Measurements from ENCODE around the gene KLHDC4. TPM values are rescaled to one million over a fixed set of nuclear protein-coding genes. Genes with fewer than 3 reads are reported as not detected.
"Not testable (repeated sequence)": the region's sequence is repeated elsewhere in the genome, so short reads cannot be mapped to it uniquely, and the experiment has no call there.

The KLHDC4 gene
- total RNA-seq, 1 donor from 2014 or later = 20.5 TPM

GRCh38 chr16:87791295-87792204, 25.8 kb upstream of the KLHDC4 start:
- Mint-ChIP-seq H3K36me3 (ENCODE audit: low read depth) (no peaks in the 10 kb centered on the region), H3K27me3 (ENCODE audit: low read depth) (no peaks in the 10 kb centered on the region), H3K9me3 (ENCODE audit: low read depth) (peaks cover 4% of the 10 kb centered on the region), H3K27ac (ENCODE audit: unreplicated experiment) (no peak overlapping the region), H3K4me3 (ENCODE audit: unreplicated experiment) (no peak overlapping the region), H3K4me1 (ENCODE audit: low read depth) (peaks cover 11% of the 10 kb centered on the region)
- TF ChIP-seq CTCF (IDR thresholded peaks at IDR 0.05) = no peak
- DNase-seq (ENCODE audit: low spot score) = no peak

- TF ChIP-seq CTCF (IDR thresholded peaks at IDR 0.05) = no peak
- no peak overlapping the region for H3K4me3 Mint-ChIP-seq (ENCODE audit: unreplicated experiment)
- no peak overlapping the region for H3K27ac Mint-ChIP-seq (ENCODE audit: unreplicated experiment)
- H3K9me3 Mint-ChIP-seq (ENCODE audit: low read depth) = peaks cover 4% of the 10 kb centered on the region
- DNase-seq (ENCODE audit: low spot score) = no peak
- peaks cover 11% of the 10 kb centered on the region for H3K4me1 Mint-ChIP-seq (ENCODE audit: low read depth)
- no peaks in the 10 kb centered on the region for H3K27me3 Mint-ChIP-seq (ENCODE audit: low read depth)
- H3K36me3 Mint-ChIP-seq (ENCODE audit: low read depth) = no peaks in the 10 kb centered on the region
Measured at GRCh38 chr16:87790292-87791100, 24.7 kb upstream of the KLHDC4 start.

- Mint-ChIP-seq H3K27ac (ENCODE audit: unreplicated experiment) (no peak overlapping the region), H3K4me1 (ENCODE audit: low read depth) (peaks cover 19% of the 10 kb centered on the region), H3K9me3 (ENCODE audit: low read depth) (peaks cover 4% of the 10 kb centered on the region), H3K4me3 (ENCODE audit: unreplicated experiment) (no peak overlapping the region), H3K27me3 (ENCODE audit: low read depth) (no peaks in the 10 kb centered on the region), H3K36me3 (ENCODE audit: low read depth) (no peaks in the 10 kb centered on the region)
- DNase-seq (ENCODE audit: low spot score) = no peak
- no peak for TF ChIP-seq CTCF (IDR thresholded peaks at IDR 0.05)
Measured at GRCh38 chr16:87789437-87790291, 23.9 kb upstream of the KLHDC4 start.

GRCh38 chr16:87788730-87789436, 23.1 kb upstream of the KLHDC4 start:
- DNase-seq (ENCODE audit: low spot score); H3K27ac Mint-ChIP-seq (ENCODE audit: unreplicated experiment); H3K9me3 Mint-ChIP-seq (ENCODE audit: low read depth); H3K27me3 Mint-ChIP-seq (ENCODE audit: low read depth); H3K4me3 Mint-ChIP-seq (ENCODE audit: unreplicated experiment); H3K36me3 Mint-ChIP-seq (ENCODE audit: low read depth): not testable (repeated sequence)
- peaks cover 18% of the 10 kb centered on the region for H3K4me1 Mint-ChIP-seq (ENCODE audit: low read depth)

- not testable (repeated sequence) for H3K36me3 Mint-ChIP-seq (ENCODE audit: low read depth); H3K27ac Mint-ChIP-seq (ENCODE audit: unreplicated experiment); H3K9me3 Mint-ChIP-seq (ENCODE audit: low read depth); H3K27me3 Mint-ChIP-seq (ENCODE audit: low read depth); DNase-seq (ENCODE audit: low spot score); H3K4me3 Mint-ChIP-seq (ENCODE audit: unreplicated experiment)
- peaks cover 18% of the 10 kb centered on the region for H3K4me1 Mint-ChIP-seq (ENCODE audit: low read depth)
Measured at GRCh38 chr16:87787451-87788091, 21.8 kb upstream of the KLHDC4 start.

Measured in chondrocyte (in vitro differentiated cells).